ENCODE data around the gene PRRX2. TPM values are rescaled to one million over a fixed set of nuclear protein-coding genes. Genes with fewer than 3 reads are reported as not detected.

PRRX2 gene
- total RNA-seq, 1 experiment from 2014 or later = 10.7 TPM

GRCh38 chr9:129643706-129644105, 21.7 kb upstream of the PRRX2 start:
- Mint-ChIP-seq H3K27me3 (ENCODE audit: low read depth) (no peaks in the 10 kb centered on the region; the same call in 1 of the 2 replicates), H3K27ac (no peak overlapping the region), H3K9me3 (peaks cover 8% of the 10 kb centered on the region), H3K4me1 (peaks cover 14% of the 10 kb centered on the region), H3K4me3 (no peak overlapping the region), H3K36me3 (no peaks in the 10 kb centered on the region)
- no peak for DNase-seq (ENCODE audit: low spot score)
- TF ChIP-seq ARID4B (CRISPR knock-in tag; IDR thresholded peaks at IDR 0.05; ENCODE audit: borderline replicate concordance) = no peak
- no peak for TF ChIP-seq USF1 (CRISPR knock-in tag; IDR thresholded peaks at IDR 0.05)
- TF ChIP-seq CBFB (CRISPR knock-in tag; IDR thresholded peaks at IDR 0.05; ENCODE audit: low read depth) = no peak
- no peak for TF ChIP-seq ZNF121 (CRISPR knock-in tag; IDR thresholded peaks at IDR 0.05)
- no peak for TF ChIP-seq CREM (CRISPR knock-in tag; IDR thresholded peaks at IDR 0.05)
- TF ChIP-seq OVOL2 (CRISPR knock-in tag; IDR thresholded peaks at IDR 0.05; ENCODE audit: borderline replicate concordance) = no peak
- no peak for TF ChIP-seq NFATC4 (CRISPR knock-in tag; IDR thresholded peaks at IDR 0.05)
- ChIA-PET POLR2A (no interaction called here), CTCF (interaction anchor here (1.3 to 2.5 kb wide), 5 partner anchors 54 to 147 kb away, joined by 4 to 25 read pairs (median 16); no protein-coding TSS in a partner anchor)
- no peak for ATAC-seq

- no peak for DNase-seq (ENCODE audit: low spot score)
- Mint-ChIP-seq H3K9me3 (peaks cover 8% of the 10 kb centered on the region), H3K27ac (no peak overlapping the region), H3K4me3 (no peak overlapping the region), H3K27me3 (ENCODE audit: low read depth) (no peaks in the 10 kb centered on the region; the same call in 1 of the 2 replicates), H3K36me3 (no peaks in the 10 kb centered on the region), H3K4me1 (peaks cover 14% of the 10 kb centered on the region)
- CTCF ChIA-PET = interaction anchor here (1.3 kb wide), 1 partner anchor 146 kb away, joined by 4 read pairs; no protein-coding TSS in a partner anchor
- POLR2A ChIA-PET = no interaction called here
- ATAC-seq = no peak
- TF ChIP-seq MLX (CRISPR knock-in tag; IDR thresholded peaks at IDR 0.05) (no peak), ZSCAN18 (CRISPR knock-in tag; IDR thresholded peaks at IDR 0.05) (no peak), CREM (CRISPR knock-in tag; IDR thresholded peaks at IDR 0.05) (no peak), SMAD4 (CRISPR knock-in tag; IDR thresholded peaks at IDR 0.05) (no peak), TCF7 (CRISPR knock-in tag; IDR thresholded peaks at IDR 0.05; ENCODE audit: low read depth) (no peak), TEAD1 (CRISPR knock-in tag; IDR thresholded peaks at IDR 0.05) (no peak), ATF1 (CRISPR knock-in tag; IDR thresholded peaks at IDR 0.05) (no peak), E2F5 (CRISPR knock-in tag; IDR thresholded peaks at IDR 0.05) (no peak), ELF4 (CRISPR knock-in tag; IDR thresholded peaks at IDR 0.05; ENCODE audit: low read depth) (no peak), HMGA2 (CRISPR knock-in tag; IDR thresholded peaks at IDR 0.05) (no peak), ZBTB21 (CRISPR knock-in tag; IDR thresholded peaks at IDR 0.05; ENCODE audit: borderline replicate concordance) (no peak)
These were observed 21.1 kb upstream of the PRRX2 start for GRCh38 chr9:129644365-129644764.

Data from WTC11 (cell line).